ENCODE data around the gene KIAA0513.

Gene KIAA0513

GRCh38 chr16:85077039-85077438, 49.4 kb downstream of the KIAA0513 start:
- no peak for TF ChIP-seq POLR2AphosphoS5 (IDR thresholded peaks at IDR 0.05; ENCODE audit: low read depth, low read length)
- no peak for TF ChIP-seq SIN3A (IDR thresholded peaks at IDR 0.05; ENCODE audit: borderline replicate concordance, insufficient read depth, low read length)
- TF ChIP-seq FOXP2 (optimal IDR thresholded peaks at IDR 0.05; ENCODE audit: borderline replicate concordance, extremely low read depth, extremely low read length, insufficient read depth): no peak
- no peak for TF ChIP-seq TAF1 (IDR thresholded peaks at IDR 0.05; ENCODE audit: borderline replicate concordance, insufficient read depth, low read length)
- TF ChIP-seq REST (IDR thresholded peaks at IDR 0.05; ENCODE audit: insufficient read depth in 1 of 2, low read depth in 2 of 2, low read length in 2 of 2): no peak

- TF ChIP-seq TAF1 (IDR thresholded peaks at IDR 0.05; ENCODE audit: borderline replicate concordance, insufficient read depth, low read length): no peak
- no peak for TF ChIP-seq POLR2AphosphoS5 (IDR thresholded peaks at IDR 0.05; ENCODE audit: low read depth, low read length)
Observed at GRCh38 chr16:85077576-85078125, 50.1 kb downstream of the KIAA0513 start.

GRCh38 chr16:85078226-85078625, 50.6 kb downstream of the KIAA0513 start:
- no peak for TF ChIP-seq FOXP2 (optimal IDR thresholded peaks at IDR 0.05; ENCODE audit: borderline replicate concordance, extremely low read depth, extremely low read length, insufficient read depth)
- TF ChIP-seq SIN3A (IDR thresholded peaks at IDR 0.05; ENCODE audit: borderline replicate concordance, insufficient read depth, low read length): no peak
- TF ChIP-seq TAF1 (IDR thresholded peaks at IDR 0.05; ENCODE audit: borderline replicate concordance, insufficient read depth, low read length): no peak
- TF ChIP-seq POLR2AphosphoS5 (IDR thresholded peaks at IDR 0.05; ENCODE audit: low read depth, low read length): no peak
- no peak for TF ChIP-seq REST (IDR thresholded peaks at IDR 0.05; ENCODE audit: insufficient read depth in 1 of 2, low read depth in 2 of 2, low read length in 2 of 2)

- TF ChIP-seq TAF1 (IDR thresholded peaks at IDR 0.05; ENCODE audit: borderline replicate concordance, insufficient read depth, low read length): no peak
- TF ChIP-seq REST (IDR thresholded peaks at IDR 0.05; ENCODE audit: insufficient read depth in 1 of 2, low read depth in 2 of 2, low read length in 2 of 2): no peak
- no peak for TF ChIP-seq FOXP2 (optimal IDR thresholded peaks at IDR 0.05; ENCODE audit: borderline replicate concordance, extremely low read depth, extremely low read length, insufficient read depth)
- no peak for TF ChIP-seq SIN3A (IDR thresholded peaks at IDR 0.05; ENCODE audit: borderline replicate concordance, insufficient read depth, low read length)
- no peak for TF ChIP-seq POLR2AphosphoS5 (IDR thresholded peaks at IDR 0.05; ENCODE audit: low read depth, low read length)
Observed at GRCh38 chr16:85078952-85079351, 51.4 kb downstream of the KIAA0513 start.

- TF ChIP-seq REST (IDR thresholded peaks at IDR 0.05; ENCODE audit: insufficient read depth in 1 of 2, low read depth in 2 of 2, low read length in 2 of 2): no peak
- no peak for TF ChIP-seq TAF1 (IDR thresholded peaks at IDR 0.05; ENCODE audit: borderline replicate concordance, insufficient read depth, low read length)
- TF ChIP-seq POLR2AphosphoS5 (IDR thresholded peaks at IDR 0.05; ENCODE audit: low read depth, low read length): no peak
- TF ChIP-seq SIN3A (IDR thresholded peaks at IDR 0.05; ENCODE audit: borderline replicate concordance, insufficient read depth, low read length): no peak
- no peak for TF ChIP-seq FOXP2 (optimal IDR thresholded peaks at IDR 0.05; ENCODE audit: borderline replicate concordance, extremely low read depth, extremely low read length, insufficient read depth)
Observed at GRCh38 chr16:85079785-85080570, 52.4 kb downstream of the KIAA0513 start.
